Gastrocnemius medialis (tissue), 4 donors: Measurements from ENCODE around the gene PCDH17. TPM values are rescaled to one million over a fixed set of nuclear protein-coding genes. Genes with fewer than 3 reads are reported as not detected.

Experiments used
- ATAC-seq, 2 donors: fragments of 150-250 bp; one replicate each; pipeline ENCODE4 v1.9.1; 2016
- DNase-seq, 2 donors: peaks; one replicate each; pipeline ENCODE4 v3.0.0-alpha.2; 2019
- H3K27ac ChIP-seq, 4 donors: fragments of 200-600 bp; sonication (generic); 1 replicate in 1 of 4; 2 replicates in 3 of 4; pipeline ENCODE4 v1.5.1; 2016 to 2018; ENCODE audit warnings: mild to moderate bottlenecking in 2 of 4, moderate library complexity in 1 of 4
- H3K27me3 ChIP-seq, 3 donors: fragments of 200-600 bp; sonication (generic) in 2 of 3; 1 replicate in 1 of 3; 2 replicates in 2 of 3; pipeline versions ENCODE4 v1.5.1 to v1.6.0; 2016 to 2019; ENCODE audit warnings: mild to moderate bottlenecking in 1 of 3, moderate library complexity in 1 of 3
- H3K36me3 ChIP-seq, 2 donors: fragments of 200-600 bp; sonication (generic) in 1 of 2; one replicate each; pipeline ENCODE4 v1.5.1; 2017 to 2018
- H3K4me1 ChIP-seq, 2 donors: fragments of 200-600 bp; sonication (generic) in 1 of 2; one replicate each; pipeline ENCODE4 v1.5.1; 2016 to 2017; ENCODE audit warnings: mild to moderate bottlenecking in 2 of 2
- H3K4me3 ChIP-seq, 4 donors: fragments of 200-600 bp; sonication (generic) in 3 of 4; 1 replicate in 1 of 4; 2 replicates in 3 of 4; pipeline ENCODE4 v1.5.1; 2016 to 2019; ENCODE audit warnings: mild to moderate bottlenecking in 2 of 4
- H3K9me3 ChIP-seq, 3 donors: fragments of 200-600 bp; sonication (generic) in 2 of 3; 1 replicate in 1 of 3; 2 replicates in 2 of 3; pipeline ENCODE4 v1.5.1; 2016 to 2019
- CTCF ChIP-seq, 5 experiments: fragments of 450-650 bp in 3 of 5; fragments of 200-600 bp in 2 of 5; sonication (generic) in 2 of 5; IDR thresholded peaks in 4 of 5; conservative IDR thresholded peaks in 1 of 5; 1 replicate in 4 of 5; 2 replicates in 1 of 5; pipeline ENCODE4 v1.5.1; 2016 to 2019; ENCODE audit warnings: antibody characterized with exemption in 5 of 5, mild to moderate bottlenecking in 3 of 5, moderate library complexity in 3 of 5
- POLR2A ChIP-seq, 2 donors: fragments of 450-650 bp; IDR thresholded peaks; one replicate each; pipeline ENCODE4 v1.6.1; 2017; ENCODE audit warnings: antibody characterized with exemption in 2 of 2, mild to moderate bottlenecking in 2 of 2, moderate library complexity in 2 of 2
- in situ Hi-C, 4 donors: fragments of 200-750 bp; cut with MboI; loops; one replicate each; pipeline versions ENCODE4 v1.15.0 to v1.8.0; 2017; ENCODE audit warnings: low sequenced_read_pairs in 4 of 4
- intact Hi-C: fragments of 100-400 bp; cut with DNase I; formaldehyde crosslinking; loops from one replicate; pipeline ENCODE4 v1.15.1; 2023; ENCODE audit warnings: low total_unique reads
- total RNA-seq, 4 donors: library from RNA; depleted of rRNA; stranded (reverse); fragments of >200 nt; gene quantifications; one replicate each; pipeline versions ENCODE4 v1.1.0 to v1.2.3, GENCODE V29; 2016

PCDH17 gene
- total RNA-seq, 4 donors from 2014 or later = 0.51 to 1.4 (median 1.1) TPM

GRCh38 chr13:57726981-57727380, 95.4 kb downstream of the PCDH17 start:
- no peaks in the 10 kb centered on the region for H3K9me3 ChIP-seq
- TF ChIP-seq CTCF (IDR thresholded peaks at IDR 0.05 in 4 of 5, conservative IDR thresholded peaks at IDR 0.05 in 1 of 5) (no peak), POLR2A (IDR thresholded peaks at IDR 0.05) (no peak)
- ATAC-seq = no peak
- intact Hi-C loops = no loop called here
- H3K4me1 ChIP-seq = no peaks in the 10 kb centered on the region
- no peak overlapping the region for H3K4me3 ChIP-seq
- no peaks in the 10 kb centered on the region for H3K36me3 ChIP-seq
- H3K27me3 ChIP-seq = no peaks in the 10 kb centered on the region
- H3K27ac ChIP-seq = no peak overlapping the region
- DNase-seq = no peak
- in situ Hi-C loops = no loop called here

GRCh38 chr13:57734306-57734705, 102.8 kb downstream of the PCDH17 start:
- in situ Hi-C loops (no loop called here), intact Hi-C loops (no loop called here)
- no peak for TF ChIP-seq POLR2A (IDR thresholded peaks at IDR 0.05)
- TF ChIP-seq CTCF (IDR thresholded peaks at IDR 0.05 in 4 of 5, conservative IDR thresholded peaks at IDR 0.05 in 1 of 5) = no peak
- H3K27me3 ChIP-seq = no peaks in the 10 kb centered on the region
- no peak overlapping the region for H3K4me3 ChIP-seq
- DNase-seq (no peak), ATAC-seq (no peak)
- H3K9me3 ChIP-seq = no peaks in the 10 kb centered on the region
- H3K4me1 ChIP-seq = no peaks in the 10 kb centered on the region
- no peak overlapping the region for H3K27ac ChIP-seq
- no peaks in the 10 kb centered on the region for H3K36me3 ChIP-seq

GRCh38 chr13:57739089-57739488, 107.5 kb downstream of the PCDH17 start:
- Histone ChIP-seq H3K4me3 (no peak overlapping the region), H3K27me3 (no peaks in the 10 kb centered on the region), H3K36me3 (no peaks in the 10 kb centered on the region), H3K4me1 (no peaks in the 10 kb centered on the region), H3K9me3 (no peaks in the 10 kb centered on the region), H3K27ac (no peak overlapping the region)
- in situ Hi-C loops (no loop called here), intact Hi-C loops (no loop called here)
- ATAC-seq (no peak), DNase-seq (no peak)
- no peak for TF ChIP-seq POLR2A (IDR thresholded peaks at IDR 0.05)
- no peak for TF ChIP-seq CTCF (IDR thresholded peaks at IDR 0.05 in 4 of 5, conservative IDR thresholded peaks at IDR 0.05 in 1 of 5)

- H3K9me3 ChIP-seq = no peaks in the 10 kb centered on the region
- DNase-seq = no peak
- no peaks in the 10 kb centered on the region for H3K4me1 ChIP-seq
- intact Hi-C loops = no loop called here
- H3K36me3 ChIP-seq = no peaks in the 10 kb centered on the region
- no peak for TF ChIP-seq POLR2A (IDR thresholded peaks at IDR 0.05)
- TF ChIP-seq CTCF (IDR thresholded peaks at IDR 0.05 in 4 of 5, conservative IDR thresholded peaks at IDR 0.05 in 1 of 5) = no peak
- no peaks in the 10 kb centered on the region for H3K27me3 ChIP-seq
- H3K4me3 ChIP-seq = no peak overlapping the region
- no peak overlapping the region for H3K27ac ChIP-seq
- in situ Hi-C loops = no loop called here
- no peak for ATAC-seq
Measured at GRCh38 chr13:57739543-57740190, 108.1 kb downstream of the PCDH17 start.

GRCh38 chr13:57740719-57741118, 109.2 kb downstream of the PCDH17 start:
- intact Hi-C loops (no loop called here), in situ Hi-C loops (no loop called here)
- no peak for DNase-seq
- no peaks in the 10 kb centered on the region for H3K36me3 ChIP-seq
- no peaks in the 10 kb centered on the region for H3K9me3 ChIP-seq
- ATAC-seq = no peak
- no peak for TF ChIP-seq CTCF (IDR thresholded peaks at IDR 0.05 in 4 of 5, conservative IDR thresholded peaks at IDR 0.05 in 1 of 5)
- no peak for TF ChIP-seq POLR2A (IDR thresholded peaks at IDR 0.05)
- no peak overlapping the region for H3K4me3 ChIP-seq
- H3K27ac ChIP-seq = no peak overlapping the region
- H3K27me3 ChIP-seq = no peaks in the 10 kb centered on the region
- H3K4me1 ChIP-seq = no peaks in the 10 kb centered on the region
